Tibial nerve (tissue), 4 donors: ENCODE measurements around the gene FNDC5. TPM values are rescaled to one million over a fixed set of nuclear protein-coding genes. Genes with fewer than 3 reads are reported as not detected.
A peak's percentile ranks its signal among the peaks of the same experiment; 100 is the strongest.
"Not testable (repeated sequence)": the region's sequence is repeated elsewhere in the genome, so short reads cannot be mapped to it uniquely, and the experiment has no call there.

Experiments
- DNase-seq, 2 donors: peaks; one replicate each; pipeline ENCODE4 v3.0.0-alpha.2; 2019; ENCODE audit warnings: low spot score in 2 of 2
- H3K27ac ChIP-seq, 4 donors: fragments of 200-600 bp; sonication (generic) in 3 of 4; one replicate each; pipeline ENCODE4 v1.5.1; 2017 to 2019; ENCODE audit warnings: mild to moderate bottlenecking in 1 of 4
- H3K27me3 ChIP-seq, 2 donors: fragments of 200-600 bp; sonication (generic) in 1 of 2; one replicate each; pipeline versions ENCODE4 v1.5.1 to v1.6.0; 2017 to 2019
- H3K36me3 ChIP-seq, 3 donors: fragments of 200-600 bp; sonication (generic); one replicate each; pipeline ENCODE4 v1.5.1; 2018 to 2019
- H3K4me1 ChIP-seq, 4 donors: fragments of 200-600 bp; sonication (generic) in 3 of 4; one replicate each; pipeline ENCODE4 v1.5.1; 2017 to 2019
- H3K4me3 ChIP-seq, 4 donors: fragments of 200-600 bp; sonication (generic) in 3 of 4; one replicate each; pipeline ENCODE4 v1.5.1; 2017 to 2019; ENCODE audit warnings: mild to moderate bottlenecking in 1 of 4, moderate library complexity in 1 of 4
- H3K9me3 ChIP-seq, 4 donors: fragments of 200-600 bp; sonication (generic) in 3 of 4; one replicate each; pipeline ENCODE4 v1.5.1; 2017 to 2019
- CTCF ChIP-seq, 5 experiments: fragments of 200-600 bp in 3 of 5; fragments of 450-650 bp in 2 of 5; sonication (generic) in 3 of 5; IDR thresholded peaks; one replicate each; pipeline ENCODE4 v1.5.1; 2016 to 2019; ENCODE audit warnings: antibody characterized with exemption in 5 of 5, mild to moderate bottlenecking in 3 of 5, moderate library complexity in 2 of 5
- EP300 ChIP-seq, 2 donors: sonication (generic); formaldehyde crosslinking; IDR thresholded peaks; one replicate each; pipeline ENCODE4 v1.6.1; 2017; ENCODE audit warnings: antibody characterized with exemption in 2 of 2, mild to moderate bottlenecking in 1 of 2
- POLR2A ChIP-seq, 2 donors: fragments of 450-650 bp; IDR thresholded peaks; one replicate each; pipeline ENCODE4 v1.6.1; 2017; ENCODE audit warnings: antibody characterized with exemption in 2 of 2, mild to moderate bottlenecking in 2 of 2, moderate library complexity in 2 of 2
- WGBS, 2 donors: methylation state at CpG; one replicate each; pipeline ENCODE4 v1.1.5; 2018; 5-methylcytosine and 5-hydroxymethylcytosine counted together
- total RNA-seq, 4 donors: library from RNA; depleted of rRNA; stranded (reverse); fragments of >200 nt; gene quantifications; one replicate each; pipeline ENCODE4 v1.1.0, GENCODE V29; 2016

FNDC5 gene
- total RNA-seq, 4 donors from 2014 or later, result 0.21 TPM; not detected in 3

GRCh38 chr1:32915766-32916706 lies 45.3 kb upstream of the FNDC5 start:
- no peaks in the 10 kb centered on the region for H3K36me3 ChIP-seq
- H3K27me3 ChIP-seq, result peaks cover 0 to 5% of the 10 kb centered on the region in 2 donors
- no peak overlapping the region for H3K4me3 ChIP-seq
- DNase-seq, result no peak
- H3K4me1 ChIP-seq, result no peaks in the 10 kb centered on the region
- H3K9me3 ChIP-seq, result peaks cover 0 to 6% (median 0%) of the 10 kb centered on the region in 4 donors
- no peak overlapping the region for H3K27ac ChIP-seq
- TF ChIP-seq POLR2A (IDR thresholded peaks at IDR 0.05) (no peak), EP300 (IDR thresholded peaks at IDR 0.05) (no peak), CTCF (IDR thresholded peaks at IDR 0.05) (no peak)
- 68 to 72% methylated on average over 12 of the region's 12 CpGs for WGBS, 2 donors

GRCh38 chr1:32910319-32910718 lies 39.6 kb upstream of the FNDC5 start:
- Histone ChIP-seq H3K36me3 (no peaks in the 10 kb centered on the region), H3K27me3 (no peaks in the 10 kb centered on the region), H3K27ac (no peak overlapping the region), H3K9me3 (peaks cover 0 to 6% (median 0%) of the 10 kb centered on the region in 4 donors), H3K4me1 (no peaks in the 10 kb centered on the region), H3K4me3 (no peak overlapping the region)
- no peak for DNase-seq
- TF ChIP-seq EP300 (IDR thresholded peaks at IDR 0.05) (no peak), CTCF (IDR thresholded peaks at IDR 0.05) (no peak), POLR2A (IDR thresholded peaks at IDR 0.05) (no peak)
- 88 to 95% methylated on average over 5 of the region's 5 CpGs for WGBS, 2 donors

GRCh38 chr1:32907435-32907834 lies 36.7 kb upstream of the FNDC5 start:
- Histone ChIP-seq H3K4me1 (no peaks in the 10 kb centered on the region), H3K27me3 (peaks cover 0 to 4% of the 10 kb centered on the region in 2 donors), H3K4me3 (no peak overlapping the region), H3K36me3 (no peaks in the 10 kb centered on the region), H3K27ac (no peak overlapping the region), H3K9me3 (no peaks in the 10 kb centered on the region)
- TF ChIP-seq POLR2A (IDR thresholded peaks at IDR 0.05), result no peak
- TF ChIP-seq CTCF (IDR thresholded peaks at IDR 0.05), result no peak
- no peak for TF ChIP-seq EP300 (IDR thresholded peaks at IDR 0.05)
- WGBS, 2 donors, result 14 to 19% methylated on average over 4 of the region's 4 CpGs
- no peak for DNase-seq

- peaks cover 0 to 1% (median 0%) of the 10 kb centered on the region in 4 donors for H3K4me1 ChIP-seq
- no peak overlapping the region for H3K27ac ChIP-seq
- DNase-seq, result no peak
- no peaks in the 10 kb centered on the region for H3K36me3 ChIP-seq
- 77 to 80% methylated on average over 7 of the region's 7 CpGs for WGBS, 2 donors
- no peak overlapping the region for H3K4me3 ChIP-seq
- no peaks in the 10 kb centered on the region for H3K9me3 ChIP-seq
- H3K27me3 ChIP-seq, result peaks cover 0 to 12% of the 10 kb centered on the region in 2 donors
- no peak for TF ChIP-seq POLR2A (IDR thresholded peaks at IDR 0.05)
- no peak for TF ChIP-seq EP300 (IDR thresholded peaks at IDR 0.05)
- TF ChIP-seq CTCF (IDR thresholded peaks at IDR 0.05), result no peak
Measured at GRCh38 chr1:32906654-32907053, 35.9 kb upstream of the FNDC5 start.

GRCh38 chr1:32905588-32905987 lies 34.9 kb upstream of the FNDC5 start:
- not testable (repeated sequence) for H3K4me3 ChIP-seq, H3K4me1 ChIP-seq, H3K9me3 ChIP-seq, H3K36me3 ChIP-seq, DNase-seq
- WGBS, 2 donors, result 79 to 82% methylated on average over 10 of the region's 10 CpGs
- Histone ChIP-seq H3K27ac (peak overlapping the region in 1 of 4 donors; percentile 35), H3K27me3 (peaks cover 0 to 18% of the 10 kb centered on the region in 2 donors)
